BJ (cell line): ENCODE measurements around the gene ASCC3. TPM values are rescaled to one million over a fixed set of nuclear protein-coding genes. Genes with fewer than 3 reads are reported as not detected.

Experiments
- CTCF ChIA-PET: fragments of 350-600 bp; formaldehyde crosslinking; extraction: SDS; loops from one replicate; lab custom pipeline; 2021; ENCODE audit warnings: antibody characterized with exemption, inconsistent platforms; lab: Yijun Ruan, JAX
- POLR2A ChIA-PET: fragments of 300-600 bp; sonication (Branson Sonifier 250); formaldehyde crosslinking; extraction: SDS; loops from one replicate; lab custom pipeline; 2021; ENCODE audit warnings: antibody characterized with exemption; lab: Charles Lee
- DNase-seq: peaks from one replicate; pipeline ENCODE4 v3.0.0-alpha.2; 2011; ENCODE audit warnings: low read depth
- H3K27me3 ChIP-seq: 2 replicates; pipeline ENCODE4 v1.6.0; 2011; ENCODE audit warnings: low read length; ENCODE audit not compliant: control insufficient read depth, insufficient read depth
- H3K36me3 ChIP-seq: 2 replicates; pipeline ENCODE4 v1.5.1; 2011; ENCODE audit warnings: low read length; ENCODE audit not compliant: control insufficient read depth, insufficient read depth
- H3K4me3 ChIP-seq: 2 replicates; pipeline ENCODE4 v1.5.1; 2011; ENCODE audit warnings: low read depth, mild to moderate bottlenecking, control low read depth, low read length
- CTCF ChIP-seq: IDR thresholded peaks from 2 replicates; pipeline ENCODE4 v1.5.1; 2011; ENCODE audit warnings: low read depth, mild to moderate bottlenecking, control low read depth, inconsistent platforms, low read length, moderate library complexity; ENCODE audit not compliant: insufficient read depth
- polyA plus RNA-seq: library from polyadenylated mRNA; depleted of rRNA; stranded (reverse); fragments of >200 nt; gene quantifications from 2 replicates; pipeline ENCODE4 v1.2.3, GENCODE V29; 2011

The ASCC3 gene
- polyA plus RNA-seq, 1 experiment = 30.4 TPM

GRCh38 chr6:100905067-100905466 lies 23.9 kb upstream of the ASCC3 start:
- no peak for DNase-seq
- ChIA-PET CTCF (no interaction called here), POLR2A (no interaction called here)
- no peak for TF ChIP-seq CTCF
- H3K4me3 ChIP-seq = no peak overlapping the region
- H3K27me3 ChIP-seq = no peaks in the 10 kb centered on the region
- no peaks in the 10 kb centered on the region for H3K36me3 ChIP-seq

- TF ChIP-seq CTCF = no peak
- no peak for DNase-seq
- ChIA-PET CTCF (no interaction called here), POLR2A (no interaction called here)
- H3K4me3 ChIP-seq = no peak overlapping the region
- no peaks in the 10 kb centered on the region for H3K36me3 ChIP-seq
- H3K27me3 ChIP-seq = no peaks in the 10 kb centered on the region
These were observed 23.2 kb upstream of the ASCC3 start for GRCh38 chr6:100904316-100904715.

- no peak for TF ChIP-seq CTCF
- ChIA-PET POLR2A (no interaction called here), CTCF (no interaction called here)
- Histone ChIP-seq H3K4me3 (no peak overlapping the region), H3K27me3 (no peaks in the 10 kb centered on the region), H3K36me3 (no peaks in the 10 kb centered on the region)
- DNase-seq = no peak
These were observed 20.5 kb upstream of the ASCC3 start for GRCh38 chr6:100901582-100901981.

- ChIA-PET CTCF (no interaction called here), POLR2A (no interaction called here)
- DNase-seq = no peak
- Histone ChIP-seq H3K36me3 (no peaks in the 10 kb centered on the region), H3K4me3 (no peak overlapping the region), H3K27me3 (no peaks in the 10 kb centered on the region)
- no peak for TF ChIP-seq CTCF
These were observed 18.1 kb upstream of the ASCC3 start for GRCh38 chr6:100899202-100899601.

GRCh38 chr6:100897671-100898070 lies 16.5 kb upstream of the ASCC3 start:
- no peak for DNase-seq
- ChIA-PET POLR2A (no interaction called here), CTCF (interaction anchor here (0.7 kb wide), 1 partner anchor 655 kb away, joined by 3 read pairs; no protein-coding TSS in a partner anchor)
- Histone ChIP-seq H3K36me3 (no peaks in the 10 kb centered on the region), H3K4me3 (no peak overlapping the region), H3K27me3 (no peaks in the 10 kb centered on the region)
- TF ChIP-seq CTCF = no peak
